Stimulated activated CD8-positive, alpha-beta memory T cell treated with anti-CD3 and anti-CD28 coated beads, Interleukin-12 subunit alpha, Interleukin-12 subunit beta, amount 100 ng/mL, for 1 hour (primary cell): Measurements from ENCODE around the gene ATP11A.

Experiments used
- DNase-seq: peaks from one replicate; pipeline ENCODE4 v3.0.0-alpha.2; 2020; ENCODE audit warnings: low read depth

The ATP11A gene

GRCh38 chr13:112743451-112744167 is 53.8 kb downstream of the ATP11A start:
- no peak for DNase-seq

GRCh38 chr13:112744168-112745021 is 54.6 kb downstream of the ATP11A start:
- no peak for DNase-seq

- DNase-seq: no peak
These were observed 56.2 kb downstream of the ATP11A start for GRCh38 chr13:112746044-112746443.

DNA sequence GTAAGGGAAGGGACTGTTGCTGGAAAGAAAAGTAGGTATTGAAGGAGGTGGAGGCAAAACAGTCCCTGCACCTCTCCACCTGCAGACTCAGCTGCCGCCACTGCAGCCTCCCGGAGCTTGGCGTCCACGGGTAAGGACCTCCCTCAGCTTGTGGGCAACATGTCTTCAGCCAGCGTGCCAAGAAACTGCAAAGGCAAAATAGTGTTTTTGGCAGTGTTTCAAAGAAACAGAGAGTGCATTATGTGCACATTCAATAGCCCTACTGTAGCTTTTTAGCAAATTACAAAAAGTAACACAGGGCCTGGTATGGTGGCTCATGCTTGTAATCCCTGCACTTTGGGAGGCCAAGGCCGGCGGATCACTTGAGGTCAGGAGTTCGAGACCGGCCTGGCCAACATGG is 57.4 kb downstream of the ATP11A start:
- no peak for DNase-seq

DNA sequence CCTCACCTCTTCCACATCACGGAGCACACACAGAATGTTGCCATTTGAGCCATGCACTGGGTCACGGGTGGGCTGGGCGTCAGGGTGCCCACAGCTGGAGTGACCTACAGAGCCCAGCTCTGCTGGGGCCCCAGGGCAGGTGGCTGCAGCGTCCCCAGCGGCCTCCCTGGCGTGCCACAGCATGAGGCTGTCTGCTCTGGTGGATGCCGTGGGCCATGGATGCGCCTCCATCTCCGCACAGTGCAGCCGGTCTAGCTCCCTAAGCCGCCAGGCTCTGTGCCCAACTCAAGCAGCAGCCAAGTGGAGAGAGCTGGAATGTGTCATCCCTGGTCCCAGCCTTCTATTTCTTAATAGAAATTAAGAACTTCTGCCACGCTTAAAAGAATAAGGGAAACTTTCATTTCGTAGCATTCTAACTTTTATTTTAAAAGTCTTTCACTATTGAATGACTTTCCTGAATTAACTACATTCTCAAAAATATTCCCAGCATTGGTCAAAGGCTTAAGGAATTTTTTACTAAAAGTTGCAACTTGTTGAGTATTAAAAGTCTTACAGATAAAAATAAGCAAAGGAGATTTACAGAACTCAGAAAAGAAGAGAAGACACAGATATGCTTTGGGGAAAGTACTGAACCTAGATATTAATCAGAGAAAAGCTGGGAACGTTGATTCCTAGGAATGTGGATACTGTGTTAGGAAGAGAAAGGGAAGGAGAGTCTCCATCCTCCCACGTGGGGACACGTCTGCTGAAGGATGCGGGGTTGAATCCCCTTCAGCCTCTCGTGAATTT is 59.3 kb downstream of the ATP11A start:
- DNase-seq: no peak

DNA sequence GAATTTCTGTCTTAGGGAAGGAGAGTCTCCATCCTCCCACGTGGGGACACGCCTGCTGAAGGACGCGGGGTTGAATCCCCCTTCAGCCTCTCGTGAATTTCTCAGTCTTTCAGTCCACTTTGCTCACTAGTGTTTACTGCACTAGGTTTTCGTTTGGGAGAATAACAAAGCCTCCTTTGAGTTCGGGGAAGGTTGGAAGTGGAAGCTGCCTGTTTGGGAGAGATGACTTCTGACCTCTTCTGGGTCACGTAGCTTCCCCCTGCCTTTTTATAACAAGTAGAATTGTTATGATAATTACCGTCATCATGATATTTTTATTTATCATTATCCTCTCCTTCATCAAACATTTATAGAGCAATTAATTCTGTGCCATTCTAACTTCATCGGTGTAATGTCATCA is 60.7 kb downstream of the ATP11A start:
- no peak for DNase-seq

DNA sequence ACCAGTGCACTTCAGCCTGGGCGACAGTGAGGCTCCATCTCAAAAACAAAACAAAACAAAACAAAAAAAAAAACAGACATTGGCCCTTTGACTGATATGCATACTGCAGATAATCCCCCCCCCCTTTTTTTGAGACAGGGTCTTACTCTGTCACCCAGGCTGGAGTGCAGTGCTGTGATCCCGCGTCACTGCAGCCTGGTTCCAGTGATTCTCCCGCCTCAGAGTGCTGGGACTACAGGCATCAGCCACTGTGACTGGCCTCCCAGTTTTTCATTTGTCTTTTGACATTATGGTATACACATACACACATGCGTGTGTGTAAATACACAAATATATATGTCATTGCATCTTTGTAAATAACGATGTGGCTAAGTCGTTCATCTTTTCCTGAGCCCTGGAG is 61.8 kb downstream of the ATP11A start:
- DNase-seq: no peak

DNA sequence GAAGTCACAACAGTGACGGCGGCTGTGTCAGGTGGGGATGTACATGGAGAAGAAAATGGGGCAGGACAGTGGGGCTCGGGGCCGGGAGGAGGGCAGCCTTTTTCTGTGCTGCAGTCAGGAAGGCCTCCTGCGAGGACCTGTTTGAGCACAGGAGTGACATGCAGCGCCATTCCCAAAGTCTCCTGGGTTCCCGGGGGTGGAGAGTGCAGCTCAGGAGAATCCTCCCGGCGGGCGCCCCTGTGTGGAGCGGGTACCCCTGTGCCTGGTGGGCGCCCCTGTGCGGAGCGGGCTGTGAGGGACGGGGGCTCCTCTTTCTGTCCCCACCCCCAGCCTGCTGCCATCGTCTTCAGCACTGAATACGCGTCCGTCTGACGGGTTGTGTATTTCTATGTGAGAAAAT is 62.4 kb downstream of the ATP11A start:
- DNase-seq: no peak

DNA sequence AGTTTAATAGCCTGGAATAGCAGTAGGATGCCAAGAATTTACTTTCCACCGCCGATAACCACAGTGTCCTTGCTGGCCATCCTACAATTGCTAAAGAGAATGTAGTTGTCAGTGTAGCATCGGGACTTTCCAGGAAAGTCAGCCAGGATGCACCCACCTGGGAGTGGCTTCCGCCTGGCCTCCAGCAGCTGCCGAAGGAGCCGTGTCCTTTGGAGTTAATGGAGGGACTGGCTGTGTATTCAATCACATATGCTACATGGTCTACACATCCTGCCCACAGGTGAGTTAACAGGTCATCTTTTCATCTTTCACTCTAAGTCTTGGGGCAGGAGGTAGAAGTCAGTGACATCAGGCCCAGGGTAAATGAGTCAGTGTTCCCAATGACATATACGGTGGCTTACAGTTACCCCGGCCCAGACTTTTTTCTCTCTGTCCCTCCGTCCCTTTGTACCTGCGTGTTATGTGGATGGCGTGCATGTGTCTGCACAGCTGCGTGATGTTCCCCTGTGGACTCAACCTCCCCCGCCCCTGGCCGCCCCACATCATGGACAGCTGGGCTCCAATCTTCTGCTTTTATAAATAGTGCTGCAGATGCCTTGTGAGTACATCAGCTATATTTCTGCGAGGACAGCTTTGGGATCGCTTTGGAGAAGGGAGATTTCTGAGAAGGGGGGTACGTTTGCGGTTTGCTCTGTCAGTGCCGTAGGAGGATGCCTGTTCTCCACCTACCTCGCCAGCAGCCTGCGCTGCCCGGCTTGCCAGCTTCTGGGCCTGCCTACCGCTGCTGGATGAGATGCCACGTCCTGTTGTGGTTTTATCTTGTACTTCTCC is 63.1 kb downstream of the ATP11A start:
- no peak for DNase-seq

- DNase-seq: no peak
These were observed 64.0 kb downstream of the ATP11A start for GRCh38 chr13:112753833-112754232.

DNA sequence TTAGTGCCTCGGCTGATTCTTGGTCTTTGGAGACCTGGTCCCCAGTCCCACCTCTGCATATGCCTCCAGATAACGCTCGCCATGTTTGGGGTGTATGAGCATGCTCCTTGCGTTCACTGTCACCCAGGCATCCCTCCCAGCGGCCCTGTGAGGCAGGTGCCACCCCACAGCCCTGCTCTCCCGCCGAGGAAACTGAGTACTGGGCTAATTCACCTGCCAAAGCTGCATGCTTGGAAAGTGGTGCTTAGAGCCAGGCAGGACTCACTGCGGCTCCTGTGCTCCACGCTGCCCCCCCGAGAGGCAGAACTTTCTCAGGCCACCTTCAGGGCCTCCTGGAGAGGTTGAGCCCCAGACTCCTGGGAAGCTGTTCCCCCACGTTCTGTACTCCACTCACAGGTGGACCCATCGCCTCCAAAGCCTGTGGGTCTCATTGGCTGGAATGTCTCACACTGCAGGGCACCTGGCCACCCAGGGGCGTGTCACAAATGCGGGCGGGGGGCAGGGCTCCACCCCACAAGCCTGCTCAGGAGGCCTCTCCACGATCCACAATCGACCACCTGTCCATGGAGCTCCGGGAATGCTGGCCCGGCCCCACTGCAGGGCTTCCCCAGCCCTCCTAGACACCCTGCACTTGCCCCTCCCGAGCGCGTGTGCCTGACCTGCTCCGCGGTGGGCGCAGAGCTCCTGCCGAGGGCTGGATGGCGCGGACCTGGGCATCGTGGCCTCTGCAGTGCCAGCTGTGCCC is 64.6 kb downstream of the ATP11A start:
- no peak for DNase-seq

DNA sequence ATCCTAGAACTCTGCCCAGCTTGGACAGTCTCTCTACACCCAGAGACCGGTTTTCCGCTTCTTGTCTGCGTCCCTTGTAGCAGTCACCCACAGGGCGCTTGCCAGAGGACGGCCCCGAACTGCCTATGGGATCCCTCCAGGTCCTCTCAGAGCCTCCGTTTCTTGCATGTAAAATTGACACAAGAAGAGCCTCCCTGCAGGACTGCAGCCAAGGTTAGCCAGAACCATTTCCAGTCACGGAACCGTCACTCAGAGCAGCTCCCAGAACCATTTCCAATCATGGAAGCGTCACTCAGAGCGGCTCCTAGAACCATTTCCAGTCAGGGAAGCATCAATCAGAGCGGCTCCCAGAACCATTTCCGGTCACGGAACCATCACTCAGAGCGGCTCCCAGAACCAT is 65.5 kb downstream of the ATP11A start:
- no peak for DNase-seq

DNA sequence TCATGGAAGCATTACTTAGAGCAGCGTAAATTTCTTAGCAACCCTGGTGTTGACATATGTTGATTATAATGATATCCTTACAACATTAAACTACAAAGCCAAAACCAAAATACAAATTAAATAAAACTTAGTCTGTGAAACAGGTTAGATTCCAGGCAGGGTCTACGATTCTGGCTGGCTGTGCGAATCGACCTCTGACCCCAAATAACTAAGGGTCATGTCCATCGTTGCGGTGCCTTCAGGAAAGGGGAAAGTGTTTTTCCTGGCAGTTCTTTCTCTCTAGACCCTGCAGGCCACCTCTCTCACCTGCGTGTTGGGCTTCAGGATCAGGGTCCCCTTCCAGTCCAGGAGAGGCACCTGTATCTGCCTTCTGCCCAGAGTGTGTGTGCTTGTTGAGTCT is 66.2 kb downstream of the ATP11A start:
- no peak for DNase-seq

GRCh38 chr13:112756511-112756966 is 66.7 kb downstream of the ATP11A start:
- DNase-seq: no peak

DNA sequence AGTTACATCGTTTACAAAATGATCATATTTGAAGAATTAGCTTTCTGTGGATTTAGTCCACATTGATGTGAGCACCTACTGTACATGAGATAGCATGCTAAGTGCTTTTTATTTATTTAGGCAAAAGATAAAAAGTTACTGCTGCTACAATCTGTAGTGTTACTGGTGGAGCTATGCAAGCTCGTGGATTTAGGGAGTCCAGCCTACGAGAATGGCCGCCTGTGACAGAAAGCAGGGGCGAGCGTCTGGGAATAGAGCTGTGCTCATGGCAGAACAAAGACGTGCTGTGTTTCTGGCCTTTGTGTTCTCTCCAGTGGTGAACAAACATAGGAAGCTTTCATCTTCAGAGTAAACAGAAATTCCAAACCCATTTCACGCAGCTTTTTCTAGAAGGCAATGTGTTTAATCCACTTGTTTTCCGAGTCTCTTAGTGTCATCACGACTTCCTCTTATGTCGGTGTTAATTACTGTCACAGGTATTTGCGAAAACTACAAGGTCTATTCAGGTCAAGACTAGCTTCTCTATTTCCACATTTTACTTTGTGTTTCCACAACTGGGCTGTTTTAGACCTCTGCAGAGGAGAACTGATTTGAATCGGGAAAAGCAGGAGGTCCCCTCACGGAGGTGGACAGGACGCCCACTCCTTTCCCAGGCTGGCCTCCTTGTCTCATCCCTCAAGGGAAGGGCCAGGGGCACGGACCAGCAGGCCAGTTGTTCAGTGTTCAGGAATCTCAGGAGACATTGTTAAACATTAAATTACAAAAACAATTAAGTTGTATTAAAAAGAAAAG is 67.3 kb downstream of the ATP11A start:
- no peak for DNase-seq

DNA sequence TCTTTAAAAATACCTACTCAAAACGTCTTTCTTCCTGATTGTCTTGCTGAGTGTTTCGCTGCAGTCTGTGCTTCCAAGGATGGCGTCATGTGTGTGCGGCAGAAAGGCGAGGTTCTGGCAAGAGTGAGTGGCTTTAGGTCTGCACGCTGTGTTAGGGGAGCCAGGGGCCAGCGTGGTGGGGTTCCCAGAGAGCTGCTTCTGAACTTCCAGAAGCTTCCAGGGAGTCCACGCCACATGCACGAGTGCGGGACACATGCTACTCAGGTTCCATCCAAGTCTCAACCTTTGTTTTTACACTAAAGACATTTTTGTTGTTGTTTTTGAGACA is 67.9 kb downstream of the ATP11A start:
- no peak for DNase-seq

GRCh38 chr13:112759053-112759452 is 69.2 kb downstream of the ATP11A start:
- DNase-seq: no peak

- no peak for DNase-seq
These were observed 70.0 kb downstream of the ATP11A start for GRCh38 chr13:112759827-112760226.

DNA sequence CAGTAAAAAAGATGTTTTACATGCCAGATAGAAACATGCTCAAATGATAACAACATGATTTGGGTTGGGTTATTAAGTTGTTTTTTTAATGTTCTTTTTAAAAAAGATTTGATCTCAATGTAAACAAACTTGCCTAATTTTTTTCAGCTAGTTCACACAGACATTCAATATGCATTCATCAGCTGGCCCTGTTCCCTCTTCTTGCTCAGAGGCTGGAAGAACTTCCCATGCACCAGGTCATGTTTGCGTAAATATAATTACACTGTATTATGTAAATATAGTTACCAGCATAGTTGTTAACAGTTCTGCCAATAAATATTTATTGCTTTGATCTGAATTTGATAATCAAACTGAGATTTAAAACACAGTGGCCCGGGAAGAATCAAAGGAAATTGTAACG is 70.6 kb downstream of the ATP11A start:
- no peak for DNase-seq

DNA sequence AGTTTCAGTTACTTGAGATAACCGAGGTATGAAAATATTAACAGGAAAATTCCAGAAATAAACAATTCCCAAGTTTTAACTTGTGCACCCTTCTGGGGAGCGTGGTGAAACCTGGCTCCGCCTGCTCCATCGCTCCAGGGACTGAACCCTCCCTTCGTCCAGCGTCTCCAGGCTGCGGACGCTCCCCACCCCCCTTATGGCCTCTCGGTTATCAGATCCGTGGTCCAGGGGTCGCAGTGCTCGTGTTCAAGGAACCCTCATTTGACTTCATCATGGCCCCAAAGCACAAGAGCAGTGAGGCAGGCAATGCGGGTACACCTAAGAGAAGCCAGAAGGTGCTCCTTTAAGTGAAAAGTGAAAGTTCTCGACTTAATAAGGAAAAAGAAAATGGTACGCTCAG is 71.1 kb downstream of the ATP11A start:
- DNase-seq: no peak
